ENCODE results near the gene HS3ST2. TPM values are rescaled to one million over a fixed set of nuclear protein-coding genes. Genes with fewer than 3 reads are reported as not detected.

The HS3ST2 gene
- 0.26 TPM in 2 replicates for total RNA-seq

DNA sequence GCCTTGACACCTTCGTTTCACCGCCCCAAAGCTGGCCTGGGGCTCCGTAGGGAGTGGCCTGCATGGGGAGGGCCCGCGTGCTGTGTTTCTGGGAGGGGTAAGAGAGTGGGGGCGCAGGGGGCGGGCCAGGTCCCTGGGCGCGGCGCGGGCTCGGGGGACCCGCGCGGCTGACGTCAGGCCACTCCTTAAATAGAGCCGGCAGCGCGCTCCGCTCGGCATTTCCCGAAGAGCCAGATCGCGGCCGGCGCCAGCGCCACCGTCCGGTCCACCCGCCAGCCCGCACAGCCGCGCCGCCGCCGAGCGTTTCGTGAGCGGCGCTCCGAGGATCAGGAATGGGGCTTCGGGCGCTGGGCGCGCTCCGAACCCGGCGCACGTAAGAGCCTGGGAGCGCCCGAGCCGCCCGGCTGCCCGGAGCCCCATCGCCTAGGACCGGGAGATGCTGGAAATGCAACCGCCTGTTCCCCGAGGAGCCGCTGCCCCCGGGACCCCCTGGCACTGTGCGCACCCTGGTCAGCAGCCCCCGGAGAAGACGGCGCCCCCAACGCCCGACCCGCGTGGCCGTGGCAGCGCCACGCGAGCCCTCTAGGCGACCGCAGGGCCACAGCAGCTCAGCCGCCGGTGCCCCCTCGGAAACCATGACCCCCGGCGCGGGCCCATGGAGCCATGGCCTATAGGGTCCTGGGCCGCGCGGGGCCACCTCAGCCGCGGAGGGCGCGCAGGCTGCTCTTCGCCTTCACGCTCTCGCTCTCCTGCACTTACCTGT, at the start of gene HS3ST2:
TSS of gene HS3ST2 (plus strand) at position 215 of the 763 bp plus-strand sequence. CDS start at position 664, 449 bp downstream.
- Histone ChIP-seq H3K36me3 (ENCODE audit: control insufficient read depth, insufficient read depth, low read length) (no peaks in the 10 kb centered on the region), H3K27me3 (ENCODE audit: control insufficient read depth, insufficient read depth, low read length) (no peaks in the 10 kb centered on the region), H3K4me3 (ENCODE audit: low read depth, low read length) (peak within 1 kb of the TSS; percentile 49)
- TF ChIP-seq, protein P1, sequence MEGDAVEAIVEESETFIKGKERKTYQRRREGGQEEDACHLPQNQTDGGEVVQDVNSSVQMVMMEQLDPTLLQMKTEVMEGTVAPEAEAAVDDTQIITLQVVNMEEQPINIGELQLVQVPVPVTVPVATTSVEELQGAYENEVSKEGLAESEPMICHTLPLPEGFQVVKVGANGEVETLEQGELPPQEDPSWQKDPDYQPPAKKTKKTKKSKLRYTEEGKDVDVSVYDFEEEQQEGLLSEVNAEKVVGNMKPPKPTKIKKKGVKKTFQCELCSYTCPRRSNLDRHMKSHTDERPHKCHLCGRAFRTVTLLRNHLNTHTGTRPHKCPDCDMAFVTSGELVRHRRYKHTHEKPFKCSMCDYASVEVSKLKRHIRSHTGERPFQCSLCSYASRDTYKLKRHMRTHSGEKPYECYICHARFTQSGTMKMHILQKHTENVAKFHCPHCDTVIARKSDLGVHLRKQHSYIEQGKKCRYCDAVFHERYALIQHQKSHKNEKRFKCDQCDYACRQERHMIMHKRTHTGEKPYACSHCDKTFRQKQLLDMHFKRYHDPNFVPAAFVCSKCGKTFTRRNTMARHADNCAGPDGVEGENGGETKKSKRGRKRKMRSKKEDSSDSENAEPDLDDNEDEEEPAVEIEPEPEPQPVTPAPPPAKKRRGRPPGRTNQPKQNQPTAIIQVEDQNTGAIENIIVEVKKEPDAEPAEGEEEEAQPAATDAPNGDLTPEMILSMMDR (IDR thresholded peaks at IDR 0.05; ENCODE audit: insufficient read depth, low read length, severe bottlenecking): peak; percentile 41
- FAIRE-seq: no peak
- peak; percentile 45 for DNase-seq (ENCODE audit: low read depth)

DNA sequence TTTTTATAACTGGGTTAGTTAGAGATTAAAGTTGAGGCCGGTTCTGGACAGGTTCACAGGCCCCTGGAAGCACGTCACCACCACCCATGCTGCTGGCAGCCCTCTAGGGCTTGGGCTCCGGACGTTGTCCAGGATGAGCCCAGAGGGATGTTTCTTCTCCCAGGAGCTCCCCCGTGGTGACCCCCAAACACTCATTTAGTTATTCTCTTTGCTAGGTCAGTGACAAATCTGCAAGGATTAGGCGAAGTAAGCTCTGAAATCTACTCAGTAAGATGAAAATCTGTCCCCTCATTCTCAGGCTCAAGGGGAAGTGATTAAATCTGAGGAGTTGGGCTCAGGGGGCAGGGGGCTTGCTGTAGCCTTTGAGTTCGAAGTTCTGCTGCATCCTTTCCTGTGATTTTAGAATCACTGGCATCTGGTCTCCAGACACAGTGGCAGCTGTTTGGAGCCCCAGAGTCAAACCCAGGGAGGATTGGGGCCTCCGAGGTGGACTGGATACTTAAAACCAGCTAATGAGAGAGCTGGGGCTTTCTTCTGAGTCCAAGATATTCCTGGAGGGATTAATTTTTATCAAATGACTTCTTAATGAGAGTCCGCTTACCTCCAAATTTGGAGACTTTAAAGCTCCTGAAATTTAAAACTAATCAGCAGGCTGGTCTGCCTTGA, 49.2 kb upstream of the HS3ST2 start:
- Histone ChIP-seq H3K36me3 (ENCODE audit: control insufficient read depth, insufficient read depth, low read length) (no peaks in the 10 kb centered on the region), H3K4me3 (ENCODE audit: low read depth, low read length) (no peak overlapping the region), H3K27me3 (ENCODE audit: control insufficient read depth, insufficient read depth, low read length) (no peaks in the 10 kb centered on the region)
- TF ChIP-seq, protein P1 (IDR thresholded peaks at IDR 0.05; ENCODE audit: insufficient read depth, low read length, severe bottlenecking): no peak
- DNase-seq (ENCODE audit: low read depth) (no peak), FAIRE-seq (no peak)

GRCh38 chr16:22765479-22765878, 48.5 kb upstream of the HS3ST2 start:
- Histone ChIP-seq H3K36me3 (ENCODE audit: control insufficient read depth, insufficient read depth, low read length) (no peaks in the 10 kb centered on the region), H3K27me3 (ENCODE audit: control insufficient read depth, insufficient read depth, low read length) (no peaks in the 10 kb centered on the region), H3K4me3 (ENCODE audit: low read depth, low read length) (no peak overlapping the region)
- no peak for FAIRE-seq
- no peak for DNase-seq (ENCODE audit: low read depth)
- TF ChIP-seq, protein P1 (IDR thresholded peaks at IDR 0.05; ENCODE audit: insufficient read depth, low read length, severe bottlenecking): no peak

- Histone ChIP-seq H3K27me3 (ENCODE audit: control insufficient read depth, insufficient read depth, low read length) (peaks cover 5% of the 10 kb centered on the region), H3K4me3 (ENCODE audit: low read depth, low read length) (no peak overlapping the region), H3K36me3 (ENCODE audit: control insufficient read depth, insufficient read depth, low read length) (no peaks in the 10 kb centered on the region)
- FAIRE-seq: no peak
- TF ChIP-seq, protein P1 (IDR thresholded peaks at IDR 0.05; ENCODE audit: insufficient read depth, low read length, severe bottlenecking): no peak
- DNase-seq (ENCODE audit: low read depth): peak; percentile 65
Measured at GRCh38 chr16:22770866-22771265, 43.1 kb upstream of the HS3ST2 start.

- no peaks in the 10 kb centered on the region for H3K36me3 ChIP-seq (ENCODE audit: control insufficient read depth, insufficient read depth, low read length)
- TF ChIP-seq, protein P1 (IDR thresholded peaks at IDR 0.05; ENCODE audit: insufficient read depth, low read length, severe bottlenecking): no peak
- DNase-seq (ENCODE audit: low read depth) (no peak), FAIRE-seq (no peak)
- no peak overlapping the region for H3K4me3 ChIP-seq (ENCODE audit: low read depth, low read length)
- H3K27me3 ChIP-seq (ENCODE audit: control insufficient read depth, insufficient read depth, low read length): peaks cover 5% of the 10 kb centered on the region
Measured at GRCh38 chr16:22771551-22771950, 42.4 kb upstream of the HS3ST2 start.
